ENCODE results near the gene TRAM2. TPM values are rescaled to one million over a fixed set of nuclear protein-coding genes. Genes with fewer than 3 reads are reported as not detected.

TRAM2 gene
- total and polyA plus RNA-seq, 8 donors, result 1.9 to 11.2 (median 5.0) TPM

- H3K9me3 ChIP-seq, result no peaks in the 10 kb centered on the region
- peak in 3 of 4 donors; percentile 55 to 75 (median 72) for ATAC-seq
- DNase-seq, result no peak
- FAIRE-seq, result no peak
- peak overlapping the region in 1 of 4 donors; percentile 17 for H3K27ac ChIP-seq
- 57 to 68% methylated on average over 7 of the region's 7 CpGs for WGBS, 2 donors
- no peak overlapping the region for H3K4me3 ChIP-seq
- no peak for TF ChIP-seq CTCF (IDR thresholded peaks at IDR 0.05)
- H3K4me1 ChIP-seq, result no peaks in the 10 kb centered on the region
- H3K36me3 ChIP-seq, result no peaks in the 10 kb centered on the region
- H3K27me3 ChIP-seq, result no peaks in the 10 kb centered on the region
- intact Hi-C loops (cut with DNase I), result loop anchor here in 2 of 3 donors (5.0 to 10.0 kb wide), 3 partner anchors 50 to 183 kb away; no protein-coding TSS in a partner anchor
These were observed 18.3 kb upstream of the TRAM2 start for GRCh38 chr6:52595000-52595795.

GRCh38 chr6:52594221-52594620 is 17.4 kb upstream of the TRAM2 start:
- Histone ChIP-seq H3K27me3 (no peaks in the 10 kb centered on the region), H3K27ac (no peak overlapping the region)

GRCh38 chr6:52591832-52592231 is 15.0 kb upstream of the TRAM2 start:
- FAIRE-seq, result no peak
- no peaks in the 10 kb centered on the region for H3K36me3 ChIP-seq

More at GRCh38 chr6:52594221-52594620, 17.4 kb upstream of the TRAM2 start:
- WGBS, 2 donors, result 81 to 87% methylated on average over 5 of the region's 5 CpGs
- no peak for ATAC-seq
- no peak for DNase-seq
- FAIRE-seq, result no peak
- H3K9me3 ChIP-seq, result no peaks in the 10 kb centered on the region
- TF ChIP-seq CTCF (IDR thresholded peaks at IDR 0.05), result no peak
- no peak overlapping the region for H3K4me3 ChIP-seq
- no peaks in the 10 kb centered on the region for H3K4me1 ChIP-seq
- no peaks in the 10 kb centered on the region for H3K36me3 ChIP-seq
- intact Hi-C loops (cut with DNase I), result loop anchor here in 2 of 3 donors (10.0 kb wide), 2 partner anchors 51 to 179 kb away; no protein-coding TSS in a partner anchor

GRCh38 chr6:52590152-52590891 is 13.5 kb upstream of the TRAM2 start:
- no peaks in the 10 kb centered on the region for H3K9me3 ChIP-seq
- H3K36me3 ChIP-seq, result no peaks in the 10 kb centered on the region
- peak in 3 of 6 donors; percentile 23 to 65 (median 64) for DNase-seq
- no peak overlapping the region for H3K27ac ChIP-seq
- no peak for TF ChIP-seq CTCF (IDR thresholded peaks at IDR 0.05)
- no peak overlapping the region for H3K4me3 ChIP-seq
- H3K4me1 ChIP-seq, result no peaks in the 10 kb centered on the region
- ATAC-seq, result peak in 3 of 4 donors; percentile 63 to 79 (median 71)
- no peak for FAIRE-seq
- 74% methylated on average over 5 of the region's 5 CpGs for WGBS, 2 donors
- H3K27me3 ChIP-seq, result no peaks in the 10 kb centered on the region
- intact Hi-C loops (cut with DNase I), result loop anchor here in 2 of 3 donors (10.0 kb wide), 2 partner anchors 54 to 176 kb away; no protein-coding TSS in a partner anchor

More at GRCh38 chr6:52591832-52592231, 15.0 kb upstream of the TRAM2 start:
- Histone ChIP-seq H3K4me1 (no peaks in the 10 kb centered on the region), H3K4me3 (no peak overlapping the region), H3K9me3 (no peaks in the 10 kb centered on the region), H3K27ac (no peak overlapping the region), H3K27me3 (no peaks in the 10 kb centered on the region)
- intact Hi-C loops (cut with DNase I), result loop anchor here in 2 of 3 donors (10.0 kb wide), 2 partner anchors 53 to 177 kb away; no protein-coding TSS in a partner anchor
- 55 to 65% methylated on average over 1 of the region's 1 CpG for WGBS, 2 donors
- ATAC-seq (no peak), DNase-seq (no peak)
- TF ChIP-seq CTCF (IDR thresholded peaks at IDR 0.05), result no peak
